DMS 273 (cell line): Measurements from ENCODE around the gene CAMTA1.

Experiments
- DNase-seq: peaks from one replicate; lab custom pipeline; 2025; ENCODE audit not compliant: unreplicated experiment; lab: John Stamatoyannopoulos, UW

CAMTA1 gene

DNA sequence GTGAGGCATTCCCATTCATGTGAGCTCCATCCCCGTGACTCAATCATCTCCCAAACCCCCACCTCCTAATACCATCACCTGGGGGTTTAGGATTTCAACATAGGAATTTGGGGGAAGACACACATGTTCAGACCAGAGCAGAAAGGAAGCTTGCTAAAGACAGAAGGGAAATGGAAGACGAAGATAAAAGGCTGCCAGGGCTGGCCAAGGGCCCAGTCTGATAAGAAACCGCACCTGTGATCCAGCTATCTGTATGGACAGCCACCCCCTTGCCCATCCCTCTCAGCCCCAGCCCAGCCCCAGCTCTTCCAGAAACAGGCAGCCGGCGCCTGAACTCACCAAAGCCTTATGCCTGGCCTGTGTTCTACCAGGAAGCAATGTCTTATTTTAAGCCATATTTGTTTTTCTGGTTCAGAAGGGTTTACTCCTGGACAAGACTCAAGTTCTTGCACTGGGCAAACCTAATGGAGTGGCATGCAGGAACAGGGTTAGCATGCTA is 787.4 kb downstream of the CAMTA1 start:
- no peak for DNase-seq

DNA sequence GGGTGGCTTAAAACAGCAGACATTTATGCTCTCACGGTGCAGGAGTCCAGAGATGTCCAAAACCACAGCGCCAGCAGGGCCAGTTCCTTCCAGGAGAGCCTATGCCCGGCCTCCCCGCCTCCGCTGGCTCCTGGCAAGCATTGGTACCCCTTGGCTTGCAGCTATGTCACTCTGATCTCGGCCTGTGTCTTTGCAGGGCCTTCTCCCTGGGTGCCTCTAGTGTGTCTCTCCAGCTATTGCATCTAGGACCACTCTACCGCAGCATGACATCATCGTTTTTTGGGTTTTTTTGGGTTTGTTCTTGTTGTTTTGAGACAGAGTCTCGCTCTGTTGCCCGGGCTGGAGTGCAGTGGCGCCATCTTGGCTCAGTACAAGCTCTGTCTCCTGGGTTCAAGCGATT is 788.2 kb downstream of the CAMTA1 start:
- DNase-seq: no peak

DNA sequence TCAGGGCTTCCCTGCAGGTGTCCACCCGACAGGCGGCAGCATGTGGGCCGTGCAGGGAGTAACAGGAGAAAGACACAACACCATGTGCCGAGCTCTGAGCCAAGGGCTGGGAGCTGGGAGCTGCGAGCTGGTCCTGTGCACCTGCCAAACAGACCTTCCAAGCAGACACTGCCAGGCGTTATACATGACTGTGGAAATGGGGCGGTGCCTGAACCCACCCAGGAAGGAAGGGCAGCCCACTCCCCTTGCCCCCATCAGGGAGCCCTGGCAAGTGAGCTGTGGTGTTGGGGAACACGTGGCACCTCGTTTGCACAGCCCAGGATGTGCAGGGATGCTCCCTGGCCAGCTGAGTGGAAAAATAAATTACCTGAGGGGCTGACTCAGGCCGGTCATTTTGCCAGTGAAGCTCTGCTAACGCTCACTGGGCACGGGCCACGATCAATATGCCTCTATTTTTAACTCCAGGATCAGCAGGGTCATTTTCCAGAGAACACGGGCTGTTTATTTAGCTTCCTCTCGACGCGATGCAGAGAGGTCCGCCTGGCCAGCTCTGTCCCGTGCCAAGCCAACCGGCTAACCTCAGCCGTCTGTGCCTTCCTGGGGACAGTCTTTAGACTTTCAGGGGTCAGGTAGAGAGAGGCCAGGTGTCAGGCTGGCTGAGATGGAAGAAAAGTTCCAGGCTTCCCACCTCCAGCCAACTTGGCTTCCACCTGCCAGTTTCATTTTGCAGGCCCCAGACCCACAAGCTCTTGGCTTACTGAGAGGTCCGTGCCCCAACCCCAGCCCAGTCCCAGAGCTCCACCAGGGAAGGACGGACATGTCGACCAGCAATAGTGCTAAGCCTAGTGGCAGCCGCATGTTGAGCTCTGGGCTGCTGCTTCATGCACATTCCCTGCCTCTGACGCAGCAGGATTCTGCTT is 789.1 kb downstream of the CAMTA1 start:
- DNase-seq: no peak

DNA sequence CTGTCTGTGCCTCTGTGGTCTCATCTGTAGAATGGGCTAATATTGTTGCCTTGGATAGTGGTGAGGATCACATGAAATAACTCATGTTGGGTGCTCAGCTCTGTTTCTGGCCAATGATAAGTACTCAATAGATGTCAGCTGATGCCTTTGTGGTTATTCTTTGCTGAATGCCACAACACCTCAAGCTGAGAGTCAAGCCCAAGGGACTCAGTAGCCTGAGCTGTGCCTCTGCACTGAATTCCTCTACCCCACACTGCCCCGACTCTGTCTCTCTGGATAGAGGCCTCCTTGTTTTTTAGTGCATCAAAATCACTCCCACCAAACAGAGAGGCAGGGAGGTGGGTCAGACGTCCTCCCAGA is 789.8 kb downstream of the CAMTA1 start:
- DNase-seq: no peak

DNA sequence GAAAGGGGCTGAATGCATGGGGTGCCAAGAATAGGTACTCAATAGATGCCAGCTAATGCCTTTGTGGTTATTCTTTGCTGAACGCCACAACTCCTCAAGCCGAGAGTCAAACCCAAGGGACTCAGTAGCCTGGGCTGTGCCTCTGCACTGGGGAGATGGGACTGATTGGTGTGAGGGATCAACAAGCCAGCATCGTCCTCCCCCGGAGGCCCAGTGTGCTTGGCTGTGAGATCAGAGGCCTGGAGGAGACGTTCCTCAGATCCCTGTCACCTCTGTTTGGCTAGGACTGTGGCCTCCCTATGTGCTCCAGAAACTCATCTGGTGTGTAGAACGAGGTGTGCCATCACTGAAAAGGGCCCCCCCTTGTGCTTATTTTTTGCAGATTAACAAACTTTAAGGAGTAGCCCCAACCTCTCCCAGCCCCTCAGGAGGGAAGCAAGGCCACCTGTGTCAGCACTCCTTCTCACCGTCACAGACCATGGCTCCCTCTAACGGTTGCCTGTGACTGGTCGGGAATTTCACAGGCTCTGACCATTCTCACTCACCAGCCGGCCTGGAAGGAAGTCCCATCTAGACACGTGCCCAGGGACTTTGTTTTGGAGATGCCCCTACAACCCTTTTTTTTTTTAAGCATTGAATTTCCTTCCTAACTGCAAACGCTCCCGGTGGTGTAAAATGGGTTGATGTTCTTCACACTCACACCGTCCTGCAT is 791.8 kb downstream of the CAMTA1 start:
- DNase-seq: no peak

DNA sequence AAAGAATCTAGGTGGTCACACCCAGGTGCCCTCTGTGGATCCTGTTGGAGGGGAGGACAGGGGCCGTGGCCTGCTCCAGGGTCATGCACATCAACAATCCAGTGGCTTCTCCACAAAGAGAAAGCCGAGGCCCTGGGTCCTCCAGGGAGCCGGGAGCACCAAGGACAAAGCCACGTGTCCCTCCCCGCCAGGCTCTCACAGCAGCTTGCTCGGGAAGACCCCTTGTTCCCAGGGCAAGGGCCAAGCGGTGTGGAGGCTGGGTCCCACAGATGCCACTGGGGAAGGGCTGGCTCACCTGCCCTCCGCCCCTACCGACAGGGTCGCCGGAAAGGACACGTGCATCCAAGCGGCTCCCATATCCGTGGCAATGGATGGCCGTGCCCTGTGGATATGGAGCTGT is 793.0 kb downstream of the CAMTA1 start:
- no peak for DNase-seq

DNA sequence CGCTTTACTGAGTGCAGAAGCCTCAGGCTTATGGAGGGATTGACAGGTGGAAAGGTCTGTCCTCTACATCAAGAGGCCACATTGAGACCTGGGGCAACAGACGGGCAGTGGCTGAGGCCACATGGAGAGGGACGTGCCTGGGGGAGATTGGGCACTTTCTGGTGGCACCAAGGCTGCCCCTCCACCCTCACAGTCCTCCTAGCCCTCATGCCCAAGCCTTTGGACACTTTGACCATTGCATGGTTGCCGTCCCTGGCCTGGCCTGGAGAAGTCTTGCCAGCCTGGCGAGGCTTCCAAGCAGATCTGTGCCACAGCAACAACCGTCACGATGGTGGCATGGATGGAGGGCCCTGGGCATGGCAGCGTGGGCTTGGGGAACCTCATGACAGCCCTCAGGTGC is 793.8 kb downstream of the CAMTA1 start:
- DNase-seq: no peak

DNA sequence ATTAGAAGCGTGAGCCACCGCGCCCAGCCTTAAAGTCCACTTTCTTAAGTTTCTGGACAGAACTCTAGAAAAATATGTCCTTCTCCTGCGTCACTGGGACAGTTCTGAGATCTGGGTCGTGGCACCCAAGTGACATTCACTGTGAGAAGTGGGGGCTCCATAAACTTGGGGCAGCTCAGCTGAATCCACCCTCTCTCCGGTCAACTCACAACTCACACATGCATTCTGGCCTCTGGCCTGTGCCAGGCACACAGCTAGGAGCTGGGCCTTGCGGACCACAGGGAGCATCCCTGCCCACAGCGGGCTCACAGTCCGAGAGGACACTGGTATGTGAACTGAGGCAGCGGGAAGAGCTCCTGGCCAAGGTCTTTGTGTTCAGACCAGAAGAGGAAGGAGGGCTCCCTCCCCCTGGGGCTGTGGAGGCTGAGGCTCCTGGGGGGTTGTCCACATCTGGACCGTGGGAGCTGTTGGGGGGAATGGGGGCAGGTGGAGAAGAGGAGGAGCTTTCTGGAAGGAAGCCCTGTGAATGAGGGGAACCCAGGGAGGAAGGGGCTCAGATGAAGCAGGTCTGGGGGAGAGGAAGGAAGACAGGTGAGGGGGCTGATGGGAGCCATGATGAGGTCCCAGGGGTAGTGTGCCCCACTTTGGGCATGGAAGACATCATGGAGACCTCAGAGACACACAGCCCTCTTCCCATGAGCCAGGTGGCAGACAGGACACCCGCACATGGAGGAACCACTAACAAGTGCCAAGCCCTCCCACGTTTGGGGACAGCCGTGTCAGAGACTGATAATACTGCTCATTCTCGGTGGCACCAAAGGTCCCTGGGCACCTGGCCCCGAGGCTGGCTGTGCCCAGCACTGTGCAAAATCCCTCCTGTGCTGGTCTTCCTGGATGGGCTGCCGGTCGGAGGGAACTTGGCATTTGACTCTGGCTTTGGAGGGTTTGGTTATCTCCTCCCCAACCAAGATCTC is 794.9 kb downstream of the CAMTA1 start:
- DNase-seq: no peak

DNA sequence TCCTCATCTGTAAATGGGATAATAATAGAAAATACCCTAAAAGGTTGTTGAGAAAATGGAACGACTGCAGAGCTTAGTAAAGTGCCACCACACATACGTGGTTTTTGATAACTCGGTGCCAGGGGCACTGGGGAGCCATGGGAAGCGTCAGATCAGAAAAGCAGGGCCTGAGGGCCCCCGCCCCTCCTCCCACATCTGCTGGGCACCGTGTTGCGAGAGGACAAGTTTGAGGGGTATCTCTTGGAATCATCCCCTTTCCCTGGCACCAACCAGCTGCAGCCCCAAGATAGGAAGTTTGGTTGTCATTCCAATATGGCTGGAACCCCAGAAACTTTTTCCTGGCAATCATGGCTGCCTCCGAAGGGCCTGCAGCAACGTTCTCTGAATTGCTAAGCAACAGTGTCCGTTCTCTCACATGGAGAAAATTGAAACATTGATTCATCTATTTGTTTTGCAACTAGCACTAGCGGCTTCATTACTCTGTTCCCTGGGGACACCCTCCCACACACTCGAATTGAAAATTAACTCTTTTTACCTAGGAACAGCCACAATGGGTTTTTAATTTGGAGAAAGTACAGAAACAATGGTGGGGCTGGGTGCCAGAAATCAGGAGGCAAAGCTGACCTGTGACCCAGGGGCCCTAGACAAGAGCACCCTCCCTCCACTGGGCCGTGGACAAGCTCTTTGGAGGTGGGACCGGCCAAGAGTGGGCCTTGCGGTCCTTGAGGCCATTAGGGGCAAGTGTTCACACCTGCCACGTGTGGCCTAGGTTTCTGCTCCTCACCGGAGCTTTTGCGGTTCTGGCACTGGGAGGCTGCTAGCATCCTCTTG is 795.9 kb downstream of the CAMTA1 start:
- DNase-seq: peak; percentile 17

DNA sequence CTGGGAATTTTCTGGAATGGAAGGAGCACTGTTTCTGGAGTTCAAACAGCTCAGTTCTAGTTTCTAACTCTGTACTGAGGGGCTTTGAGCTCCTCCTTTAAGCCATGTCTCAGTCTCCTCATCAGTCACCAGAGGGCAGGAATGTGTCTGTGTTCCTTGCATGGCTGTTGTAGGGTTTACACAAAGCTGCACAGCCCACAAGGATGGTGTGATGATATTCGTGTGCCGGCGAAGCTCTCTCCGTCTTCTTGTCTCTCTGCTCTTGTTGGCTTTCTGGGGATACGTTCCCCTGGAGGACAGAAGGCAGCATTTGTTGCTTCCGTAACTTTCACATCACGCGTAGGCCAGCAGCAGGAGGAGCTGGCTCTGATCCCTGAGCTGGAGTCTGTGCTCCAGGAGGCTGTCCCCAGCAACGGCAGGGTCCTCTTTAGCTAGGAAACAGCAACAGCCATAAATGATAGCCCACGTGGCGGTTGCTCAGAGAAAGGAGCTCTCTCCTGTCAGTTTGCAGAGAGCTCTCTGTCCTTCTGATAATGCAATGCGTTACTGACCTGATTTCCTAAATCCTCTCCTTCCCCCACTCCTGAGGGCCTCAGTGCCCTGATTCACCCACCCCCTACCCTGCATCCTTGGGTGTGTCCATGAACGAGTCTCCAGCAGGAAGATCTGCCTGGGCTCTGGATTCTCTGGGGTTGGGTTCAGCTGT is 796.7 kb downstream of the CAMTA1 start:
- no peak for DNase-seq

DNA sequence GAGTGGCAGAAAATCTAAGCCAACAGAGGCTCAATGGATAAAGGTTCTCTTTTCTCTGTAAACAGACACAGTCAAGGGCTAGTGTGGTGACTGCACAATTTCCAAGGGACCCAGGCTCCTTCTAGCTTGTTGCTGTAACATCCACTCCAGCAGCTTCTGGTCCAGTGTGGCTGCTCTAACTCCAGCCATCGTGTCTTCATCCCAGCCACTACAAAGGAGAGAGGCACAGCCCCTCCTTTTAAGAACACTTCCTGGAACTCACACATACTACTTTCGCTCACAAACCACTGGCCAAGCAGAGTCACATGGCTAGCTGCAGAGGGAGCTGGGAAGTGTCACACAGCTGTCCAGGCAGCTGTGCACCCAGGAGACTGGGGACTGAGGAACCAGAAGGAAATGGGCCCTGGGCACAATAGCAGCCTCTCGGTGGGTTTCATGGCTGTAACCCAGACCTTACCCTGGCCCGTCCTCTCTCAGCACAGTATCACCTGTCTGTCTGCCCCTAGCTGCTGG is 797.3 kb downstream of the CAMTA1 start:
- DNase-seq: no peak

DNA sequence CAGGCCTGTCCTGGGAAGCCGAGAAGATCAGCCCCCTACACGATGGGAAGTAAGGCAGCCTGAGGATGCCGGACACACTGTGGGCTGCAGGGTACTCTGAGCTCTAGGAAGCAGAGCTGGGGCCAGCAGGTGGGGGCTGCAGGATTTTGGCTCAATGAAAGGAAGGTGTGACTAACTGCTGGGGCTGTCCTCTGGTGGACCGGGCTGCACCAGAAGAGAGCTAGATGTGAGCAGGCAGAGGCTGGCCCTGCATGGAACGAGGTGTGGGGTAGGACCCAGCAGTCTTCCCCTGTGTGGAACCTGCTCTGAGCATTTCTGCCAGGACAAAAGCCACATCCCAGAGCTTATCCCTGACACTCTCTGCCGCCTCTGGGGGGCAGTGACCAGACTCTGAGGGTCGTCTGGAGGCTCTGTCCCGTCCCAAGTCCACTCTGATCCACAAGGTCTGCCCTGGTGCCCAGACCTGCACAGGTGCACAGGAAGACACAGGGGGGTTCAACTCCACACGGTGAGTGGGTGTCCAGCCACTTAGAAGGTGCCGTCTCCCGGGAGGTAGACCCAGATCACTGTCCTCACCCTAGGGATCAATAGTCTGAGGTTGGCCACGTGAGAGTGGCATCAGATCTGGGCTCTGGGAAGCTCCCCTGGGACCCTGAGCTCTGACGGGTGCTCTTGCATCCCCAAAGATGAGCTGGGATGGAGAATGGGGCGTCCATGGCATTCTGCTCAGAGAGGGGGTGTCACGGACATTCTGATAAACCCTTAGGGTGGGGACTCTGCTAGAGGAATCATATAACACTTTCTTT is 798.2 kb downstream of the CAMTA1 start:
- DNase-seq: no peak

DNA sequence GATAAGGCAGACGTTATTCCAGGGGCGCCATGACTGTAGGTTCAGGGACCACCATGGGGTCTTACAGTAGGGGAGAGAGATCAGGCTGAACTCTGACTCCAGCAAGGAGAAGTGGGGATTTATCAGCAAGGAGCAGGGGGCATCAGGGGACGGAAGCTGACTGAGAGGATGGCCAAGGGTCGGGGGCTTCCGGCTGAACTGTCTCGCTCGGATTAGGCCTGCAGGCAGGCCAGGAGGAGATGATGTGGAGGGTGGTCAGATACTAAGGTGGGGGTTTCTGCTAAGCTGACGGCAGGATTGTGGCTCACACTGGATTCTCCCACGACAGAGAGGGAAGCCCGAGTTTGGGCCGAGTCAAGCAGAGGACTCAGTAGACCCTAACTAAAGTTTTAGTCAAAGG is 798.9 kb downstream of the CAMTA1 start:
- DNase-seq: no peak

DNA sequence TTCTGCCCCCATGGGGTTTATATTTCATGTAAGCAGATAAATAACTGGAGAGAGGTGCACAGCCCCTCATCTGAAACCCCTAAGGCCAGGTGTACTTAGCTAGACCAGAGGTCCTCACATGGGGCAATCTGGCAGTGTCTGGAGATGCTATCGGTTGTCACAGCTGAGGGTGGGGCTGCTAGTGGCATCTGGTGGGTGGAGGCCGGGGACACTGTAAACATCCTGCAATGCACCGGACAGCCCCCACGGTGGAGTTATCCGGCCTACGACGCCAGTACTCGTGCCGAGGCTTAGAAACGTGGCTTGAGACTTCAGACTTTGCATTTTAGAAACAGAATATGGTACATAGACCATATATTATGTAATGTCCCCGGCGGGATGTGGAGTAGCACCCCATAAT is 799.4 kb downstream of the CAMTA1 start:
- DNase-seq: no peak

DNA sequence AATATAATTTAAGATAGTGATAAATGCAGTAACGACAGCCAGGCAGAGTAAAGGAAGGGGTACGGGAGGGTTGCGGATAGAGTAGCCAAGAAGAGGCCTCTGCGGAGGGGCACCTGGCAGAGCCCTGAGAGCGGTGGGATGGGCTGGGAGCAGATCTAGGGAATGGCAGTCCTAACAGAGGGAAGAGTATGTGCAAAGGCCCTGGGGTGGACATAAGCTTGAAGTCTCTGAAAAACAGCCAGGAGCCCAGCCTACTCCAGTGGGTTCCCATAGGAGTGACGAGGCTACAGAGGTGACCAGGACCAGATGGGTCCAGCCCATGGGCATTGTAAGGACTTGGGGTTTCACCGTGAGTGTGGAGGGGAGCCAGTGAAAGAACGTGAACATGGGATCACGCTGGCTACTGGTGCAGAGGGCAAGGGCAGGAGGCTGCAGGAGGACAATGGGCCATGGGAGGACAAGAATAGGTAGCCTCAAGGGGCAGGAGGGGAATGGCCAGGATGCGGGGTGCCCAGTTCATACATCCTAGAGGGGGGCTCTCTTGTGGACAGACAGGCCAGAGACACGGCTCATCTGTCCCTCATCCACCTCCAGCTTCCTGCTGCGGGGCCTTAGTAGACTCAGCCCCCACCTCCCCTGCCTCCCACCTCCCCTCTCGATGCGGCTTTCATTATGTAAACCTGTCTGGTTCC is 800.1 kb downstream of the CAMTA1 start:
- no peak for DNase-seq

DNA sequence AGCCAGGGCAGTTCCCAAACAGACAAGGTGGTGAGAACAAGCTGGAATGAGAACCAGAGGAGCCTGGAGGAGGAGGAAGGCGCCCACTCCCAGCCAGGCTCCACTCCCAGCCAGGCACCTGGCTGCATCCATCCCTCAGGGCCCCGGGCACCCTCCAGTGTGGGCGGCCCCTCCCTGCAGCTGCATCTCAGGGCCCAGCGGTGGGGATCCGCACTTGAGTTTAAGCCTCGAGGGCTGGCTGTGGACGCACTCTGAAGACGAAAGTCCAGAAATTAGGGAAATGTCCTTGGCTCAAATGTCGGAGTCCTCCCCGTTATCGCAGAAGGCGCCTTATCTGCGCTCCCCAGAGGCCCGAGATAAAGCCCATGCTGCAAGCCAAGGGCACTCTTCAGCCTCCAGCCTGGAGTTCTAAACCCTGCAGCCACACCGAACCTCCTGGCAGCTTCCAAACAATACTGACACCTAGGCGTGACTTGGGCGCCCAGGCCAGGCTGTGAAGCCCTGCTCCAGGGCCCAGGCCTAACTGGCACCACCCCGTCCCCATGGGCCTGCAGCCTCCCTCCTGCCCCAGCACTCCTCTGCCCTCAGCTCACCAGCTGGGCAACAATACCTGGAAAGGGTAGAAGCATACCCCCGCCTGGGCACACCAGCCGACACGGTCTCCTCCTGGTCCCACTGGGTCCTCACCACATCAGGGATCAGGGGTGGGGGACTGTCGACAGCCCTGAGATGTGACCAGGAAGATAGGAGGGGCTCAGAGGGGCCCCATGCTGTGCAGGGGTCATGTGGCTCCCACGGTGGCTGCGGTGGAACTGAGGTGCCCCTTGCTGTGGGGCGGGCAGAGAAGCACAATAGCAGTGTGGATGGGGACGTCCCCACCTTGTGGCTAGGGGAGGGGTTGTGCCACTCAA is 801.0 kb downstream of the CAMTA1 start:
- DNase-seq: no peak
